HUES64 (cell line): Measurements from ENCODE around the gene AGFG1.

Experiments used
- H3K27ac ChIP-seq: 2 replicates; pipeline ENCODE4 v1.7.0; 2013; ENCODE audit warnings: low read depth, low read length, inconsistent platforms
- H3K27me3 ChIP-seq: 2 replicates; pipeline ENCODE4 v1.6.1; 2013; ENCODE audit warnings: mild to moderate bottlenecking, low read length; ENCODE audit not compliant: insufficient read depth
- H3K36me3 ChIP-seq: 2 replicates; pipeline ENCODE4 v1.6.1; 2013; ENCODE audit warnings: mild to moderate bottlenecking, low read length; ENCODE audit not compliant: insufficient read depth
- H3K4me1 ChIP-seq: 2 replicates; pipeline ENCODE4 v1.6.1; 2013; ENCODE audit warnings: mild to moderate bottlenecking, low read length, moderate library complexity; ENCODE audit not compliant: insufficient read depth
- H3K4me3 ChIP-seq: 2 replicates; pipeline ENCODE4 v1.5.1; 2013; ENCODE audit warnings: mild to moderate bottlenecking, low read length, moderate library complexity
- H3K9ac ChIP-seq: 2 replicates; pipeline ENCODE4 v1.6.1; 2013; ENCODE audit warnings: mild to moderate bottlenecking, low read depth, low read length
- H3K9me3 ChIP-seq: 2 replicates; pipeline ENCODE4 v1.6.1; 2013; ENCODE audit warnings: low read depth, low read length; ENCODE audit not compliant: insufficient read depth
- WGBS: fragments of 150-250, 120-280 bp; methylation state at CpG from one replicate; pipeline ENCODE4 v1.1.7; 2013; ENCODE audit warnings: missing lambda C conversion rate; 5-methylcytosine and 5-hydroxymethylcytosine counted together

Gene AGFG1

DNA sequence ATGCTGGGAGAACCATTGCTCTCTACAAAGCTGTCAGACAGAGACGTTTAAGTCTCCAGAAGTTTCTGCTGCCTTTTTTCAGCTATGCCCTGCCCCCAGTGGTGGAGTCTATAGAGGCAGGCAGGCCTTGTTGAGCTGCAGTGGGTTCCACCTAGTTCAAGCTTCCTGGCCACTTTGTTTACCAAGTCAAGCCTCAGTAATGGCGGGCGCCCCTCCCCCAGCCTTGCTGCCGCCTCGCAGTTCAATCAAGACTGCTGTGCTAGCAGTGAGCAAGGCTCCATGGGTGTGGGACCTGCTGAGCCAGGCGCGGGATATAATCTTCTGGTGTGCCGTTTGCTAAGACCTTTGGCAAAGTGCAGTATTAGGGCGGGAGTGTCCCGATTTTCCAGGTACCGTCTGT is 74.0 kb downstream of the AGFG1 start:
- H3K36me3 ChIP-seq = peaks cover 57% of the 10 kb centered on the region
- no peak overlapping the region for H3K9ac ChIP-seq
- no peaks in the 10 kb centered on the region for H3K4me1 ChIP-seq
- H3K9me3 ChIP-seq = peaks cover 13% of the 10 kb centered on the region; the same call in 1 of the 2 replicates
- H3K4me3 ChIP-seq = no peak overlapping the region
- WGBS = 90% methylated on average over 11 of the region's 11 CpGs
- H3K27ac ChIP-seq = no peak overlapping the region
- no peaks in the 10 kb centered on the region for H3K27me3 ChIP-seq

DNA sequence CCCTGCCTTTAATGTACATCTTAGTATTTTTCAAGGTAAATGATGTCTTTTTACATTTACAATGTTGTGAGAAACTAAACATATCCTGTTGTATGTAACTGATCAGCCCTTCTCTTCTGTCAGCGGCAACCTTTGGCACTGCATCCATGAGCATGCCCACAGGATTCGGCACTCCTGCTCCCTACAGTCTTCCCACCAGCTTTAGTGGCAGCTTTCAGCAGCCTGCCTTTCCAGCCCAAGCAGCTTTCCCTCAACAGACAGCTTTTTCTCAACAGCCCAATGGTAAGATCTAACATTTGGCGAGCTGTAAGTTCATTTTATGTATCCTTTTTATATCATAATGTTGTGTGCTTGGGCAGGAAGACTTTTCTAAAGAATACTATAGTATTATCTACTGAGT is 79.9 kb downstream of the AGFG1 start:
- H3K4me1 ChIP-seq = no peaks in the 10 kb centered on the region
- H3K27ac ChIP-seq = no peak overlapping the region
- H3K9me3 ChIP-seq = no peaks in the 10 kb centered on the region
- 97% methylated on average over 2 of the region's 3 CpGs for WGBS
- H3K9ac ChIP-seq = no peak overlapping the region
- no peak overlapping the region for H3K4me3 ChIP-seq
- H3K36me3 ChIP-seq = peaks cover 93% of the 10 kb centered on the region
- no peaks in the 10 kb centered on the region for H3K27me3 ChIP-seq

DNA sequence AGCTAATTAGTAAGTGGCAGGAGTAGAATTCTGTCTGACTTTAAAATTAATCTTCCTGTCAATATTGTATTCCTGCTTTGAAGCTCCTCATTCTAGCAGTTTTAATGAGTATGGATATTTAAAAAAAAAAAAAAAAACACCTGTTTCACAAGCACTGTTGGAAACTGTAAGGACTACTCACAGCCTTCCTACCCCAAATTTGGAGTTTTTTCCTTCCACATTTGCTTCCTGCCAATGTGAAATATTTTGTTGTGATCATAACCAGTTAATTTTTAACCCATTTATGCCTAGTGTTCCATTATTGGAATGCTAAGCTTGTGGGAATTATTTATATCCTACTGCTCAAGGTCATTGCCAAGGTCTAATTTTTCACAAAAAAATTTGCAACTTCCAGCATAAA is 90.6 kb downstream of the AGFG1 start:
- H3K4me3 ChIP-seq = no peak overlapping the region

DNA sequence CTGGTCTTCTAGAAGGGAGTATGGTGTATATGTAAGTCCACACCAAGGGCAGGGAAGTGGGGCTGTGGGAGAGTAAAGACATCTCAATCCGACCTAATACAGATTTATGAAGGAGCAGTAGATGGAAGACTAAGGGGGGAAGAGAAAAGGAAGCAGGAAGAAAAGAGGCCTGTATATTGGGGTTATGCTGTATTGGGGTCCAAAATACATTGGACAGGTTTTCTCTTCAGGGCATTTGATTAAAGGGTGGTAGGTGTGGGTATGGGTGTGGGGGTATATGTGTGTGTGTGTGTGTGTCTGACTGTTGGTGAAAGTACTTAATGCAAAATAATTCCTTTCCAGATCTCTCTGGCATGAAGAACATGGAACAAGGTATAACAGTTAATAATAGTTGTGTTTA is 93.1 kb downstream of the AGFG1 start:
- Histone ChIP-seq H3K27ac (no peak overlapping the region), H3K9ac (no peak overlapping the region), H3K4me1 (no peaks in the 10 kb centered on the region; the same call in 1 of the 2 replicates), H3K27me3 (no peaks in the 10 kb centered on the region), H3K9me3 (no peaks in the 10 kb centered on the region), H3K4me3 (no peak overlapping the region), H3K36me3 (no peaks in the 10 kb centered on the region)
- WGBS = 96% methylated on average over 1 of the region's 1 CpG

More for the DNA sequence above, 90.6 kb downstream of the AGFG1 start:
- H3K36me3 ChIP-seq = peaks cover 13% of the 10 kb centered on the region
- no peaks in the 10 kb centered on the region; the same call in 1 of the 2 replicates for H3K4me1 ChIP-seq
- H3K27ac ChIP-seq = no peak overlapping the region
- no peak overlapping the region for H3K9ac ChIP-seq
- no peaks in the 10 kb centered on the region for H3K27me3 ChIP-seq
- H3K9me3 ChIP-seq = no peaks in the 10 kb centered on the region

DNA sequence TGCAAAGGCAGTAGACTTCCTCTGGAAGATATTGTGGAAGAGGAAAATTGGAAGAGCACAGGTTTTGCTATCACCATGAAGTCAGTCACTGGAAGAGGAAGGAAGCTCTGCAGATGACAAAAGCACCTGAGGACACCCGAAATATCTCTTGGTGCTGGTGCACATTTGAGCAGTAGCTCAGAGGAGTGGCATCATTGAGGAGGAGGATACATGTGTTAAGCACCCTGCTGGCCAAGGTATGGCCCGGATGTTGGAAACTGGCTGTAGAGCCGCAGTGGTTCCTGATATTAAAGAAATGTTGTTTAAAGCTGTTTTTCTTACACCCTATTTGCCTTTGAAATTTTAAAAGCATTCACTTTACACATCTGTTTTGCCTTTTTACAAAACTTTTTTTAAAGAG is 94.1 kb downstream of the AGFG1 start:
- Histone ChIP-seq H3K27me3 (no peaks in the 10 kb centered on the region), H3K4me1 (peaks cover 6% of the 10 kb centered on the region; the same call in 1 of the 2 replicates), H3K4me3 (no peak overlapping the region), H3K27ac (no peak overlapping the region), H3K9me3 (no peaks in the 10 kb centered on the region), H3K36me3 (no peaks in the 10 kb centered on the region), H3K9ac (no peak overlapping the region)
- WGBS = 75% methylated on average over 3 of the region's 3 CpGs

DNA sequence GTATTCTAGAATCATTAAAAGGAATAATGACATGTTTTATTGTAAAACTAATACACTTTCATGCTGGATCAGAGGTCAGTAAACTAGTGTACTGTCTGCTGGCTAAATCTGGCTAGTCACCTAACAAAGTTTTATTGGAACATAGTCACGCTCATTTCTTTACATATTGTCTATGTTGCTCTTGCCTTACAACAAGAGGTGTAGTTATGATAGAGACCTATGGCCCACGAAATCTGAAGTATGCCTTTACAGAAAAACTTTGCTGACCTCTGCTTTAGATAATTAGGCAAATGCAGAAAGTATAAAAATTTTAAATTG is 96.9 kb downstream of the AGFG1 start:
- Histone ChIP-seq H3K27me3 (no peaks in the 10 kb centered on the region), H3K9ac (no peak overlapping the region), H3K4me3 (no peak overlapping the region), H3K27ac (no peak overlapping the region), H3K36me3 (no peaks in the 10 kb centered on the region), H3K9me3 (no peaks in the 10 kb centered on the region), H3K4me1 (peaks cover 6% of the 10 kb centered on the region; the same call in 1 of the 2 replicates)
- 100% methylated on average over 2 of the region's 2 CpGs for WGBS

DNA sequence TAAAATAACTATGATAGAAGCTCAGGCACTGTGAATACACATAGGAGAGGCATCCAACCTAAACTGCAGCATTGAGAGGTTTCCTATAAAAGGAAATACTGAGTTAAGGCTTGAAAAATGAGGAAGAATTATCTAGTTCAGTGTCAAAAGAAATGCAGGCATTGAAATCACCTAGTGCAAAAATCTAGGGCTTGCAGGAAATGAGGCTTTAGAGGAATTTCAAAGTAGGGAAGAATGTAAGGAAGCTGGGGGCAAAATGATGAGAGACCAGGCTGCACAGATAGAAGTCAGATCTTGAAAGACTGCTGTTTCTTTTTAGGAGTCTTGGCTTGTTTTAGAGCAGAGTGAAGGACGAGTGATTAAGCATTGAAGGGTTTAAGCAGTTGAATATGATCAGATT is 98.7 kb downstream of the AGFG1 start:
- Histone ChIP-seq H3K4me1 (0 out of 2 replicates have a peak, but pooled peaks cover 6% of the 10 kb centered on the region), H3K27me3 (no peaks in the 10 kb centered on the region), H3K9ac (no peak overlapping the region), H3K9me3 (no peaks in the 10 kb centered on the region), H3K27ac (no peak overlapping the region), H3K4me3 (no peak overlapping the region), H3K36me3 (no peaks in the 10 kb centered on the region)
- 67% methylated on average over 1 of the region's 1 CpG for WGBS

DNA sequence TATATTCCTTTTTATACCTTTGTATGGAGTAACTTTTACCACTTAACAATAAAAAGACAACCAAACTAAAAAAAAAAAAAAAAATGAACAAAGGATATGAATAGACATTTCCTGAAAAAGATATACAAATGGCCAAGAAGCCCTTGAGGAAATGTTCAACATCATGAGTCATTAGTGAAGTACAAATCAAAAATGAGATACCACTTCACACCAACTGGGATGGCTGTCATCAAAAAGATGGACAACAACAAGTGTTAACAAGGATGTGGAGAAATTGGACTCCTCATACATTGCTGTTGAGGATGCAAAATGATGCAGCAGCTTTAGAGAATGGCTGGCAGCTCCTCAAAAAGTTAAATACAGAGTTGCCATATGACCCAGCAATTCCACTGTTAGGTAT is 104.2 kb downstream of the AGFG1 start:
- Histone ChIP-seq H3K9ac (no peak overlapping the region), H3K27ac (no peak overlapping the region), H3K4me1 (peaks cover 10% of the 10 kb centered on the region; the same call in 1 of the 2 replicates), H3K27me3 (no peaks in the 10 kb centered on the region), H3K4me3 (no peak overlapping the region), H3K9me3 (no peaks in the 10 kb centered on the region), H3K36me3 (no peaks in the 10 kb centered on the region)

DNA sequence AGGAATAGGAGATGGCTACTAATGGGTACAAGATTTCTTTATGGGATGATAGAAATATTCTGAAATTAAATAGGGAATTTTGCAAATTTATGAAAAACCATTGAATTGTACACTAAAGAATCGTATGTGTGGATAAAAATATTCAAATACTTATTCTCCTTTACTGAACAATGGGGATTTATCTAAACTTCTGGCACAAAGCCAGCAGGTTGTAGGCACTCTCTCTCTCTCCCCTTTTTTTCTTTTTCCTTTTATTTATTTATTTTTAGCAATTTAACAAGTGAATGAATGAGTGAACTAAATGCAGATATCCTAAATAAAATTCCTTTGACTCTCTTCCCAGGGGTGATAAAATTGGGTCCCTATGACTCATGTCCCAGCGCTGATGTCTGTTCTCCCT is 104.9 kb downstream of the AGFG1 start:
- H3K9ac ChIP-seq = no peak overlapping the region
- no peaks in the 10 kb centered on the region for H3K36me3 ChIP-seq
- 61% methylated on average over 1 of the region's 2 CpGs for WGBS
- no peak overlapping the region for H3K27ac ChIP-seq
- H3K9me3 ChIP-seq = peaks cover 2% of the 10 kb centered on the region; the same call in 1 of the 2 replicates
- peaks cover 10% of the 10 kb centered on the region; the same call in 1 of the 2 replicates for H3K4me1 ChIP-seq
- H3K27me3 ChIP-seq = no peaks in the 10 kb centered on the region
- H3K4me3 ChIP-seq = no peak overlapping the region

DNA sequence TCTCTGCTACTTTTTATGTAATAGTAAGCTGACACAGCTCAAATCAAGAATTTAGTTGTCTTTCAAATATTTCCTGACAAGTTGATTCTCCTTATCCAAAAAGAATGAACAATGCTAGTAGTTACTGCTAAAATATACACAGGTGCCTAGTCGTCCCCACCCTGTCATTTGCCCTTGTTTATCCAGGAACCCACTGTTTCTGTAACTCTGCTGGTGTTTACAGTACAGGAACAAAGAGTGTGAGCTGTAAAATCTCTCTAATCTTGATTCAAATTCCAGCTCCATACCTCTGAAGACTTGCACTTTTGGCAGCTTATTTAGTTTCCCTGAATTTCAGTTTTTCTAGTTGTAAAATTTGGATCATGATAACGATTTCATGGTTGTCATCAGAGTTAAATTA is 105.6 kb downstream of the AGFG1 start:
- WGBS = 88% methylated on average over 2 of the region's 2 CpGs
- Histone ChIP-seq H3K4me3 (no peak overlapping the region), H3K9ac (no peak overlapping the region), H3K9me3 (peaks cover 9% of the 10 kb centered on the region), H3K27ac (peak overlapping the region; percentile 7; the same call in 1 of the 2 replicates), H3K36me3 (no peaks in the 10 kb centered on the region), H3K4me1 (peaks cover 10% of the 10 kb centered on the region; the same call in 1 of the 2 replicates), H3K27me3 (no peaks in the 10 kb centered on the region)

DNA sequence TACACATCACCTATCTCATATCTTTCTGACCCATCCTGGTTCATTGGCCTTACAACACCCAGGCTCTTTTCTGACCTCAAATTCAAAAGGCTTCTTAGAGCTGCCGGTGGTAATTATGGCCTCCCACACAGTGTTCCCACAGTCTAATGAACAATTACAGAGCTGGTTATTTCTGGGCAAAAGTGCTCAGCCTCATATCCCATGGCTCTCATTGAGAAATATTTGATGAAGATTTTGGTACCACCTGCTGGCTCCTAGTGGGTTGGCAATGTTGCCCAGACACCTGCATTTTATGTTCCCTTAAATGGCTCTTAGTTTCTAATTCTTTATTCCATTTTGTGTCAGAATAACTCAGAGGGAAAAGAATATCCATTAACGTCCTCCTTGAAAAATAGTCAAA is 106.7 kb downstream of the AGFG1 start:
- H3K9me3 ChIP-seq = peaks cover 16% of the 10 kb centered on the region
- 91% methylated on average over 2 of the region's 2 CpGs for WGBS
- H3K27ac ChIP-seq = no peak overlapping the region
- peaks cover 10% of the 10 kb centered on the region; the same call in 1 of the 2 replicates for H3K4me1 ChIP-seq
- H3K9ac ChIP-seq = no peak overlapping the region
- no peaks in the 10 kb centered on the region for H3K36me3 ChIP-seq
- H3K4me3 ChIP-seq = no peak overlapping the region
- no peaks in the 10 kb centered on the region for H3K27me3 ChIP-seq

DNA sequence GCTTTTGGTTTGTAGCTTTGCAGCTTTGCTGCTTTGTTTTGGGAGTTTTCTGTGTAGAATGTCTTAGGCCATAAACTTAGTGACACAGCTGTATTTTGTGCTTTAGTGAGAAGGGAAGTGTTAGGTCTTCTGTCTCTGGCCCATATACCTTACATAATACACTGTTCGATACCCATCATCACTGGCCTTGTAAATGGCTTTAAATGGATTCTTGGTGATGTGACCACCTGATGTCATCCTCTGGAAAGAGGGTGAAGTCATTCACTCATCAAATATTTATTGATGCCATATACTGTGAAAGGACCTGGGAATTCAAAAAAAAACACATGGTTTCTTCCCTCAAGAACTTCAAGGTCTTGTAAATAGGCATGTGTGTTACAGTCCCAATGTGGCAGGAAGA is 107.8 kb downstream of the AGFG1 start:
- Histone ChIP-seq H3K27ac (no peak overlapping the region), H3K4me1 (peaks cover 10% of the 10 kb centered on the region; the same call in 1 of the 2 replicates), H3K9me3 (peaks cover 16% of the 10 kb centered on the region), H3K9ac (no peak overlapping the region), H3K27me3 (no peaks in the 10 kb centered on the region), H3K4me3 (no peak overlapping the region), H3K36me3 (no peaks in the 10 kb centered on the region)
- WGBS = 100% methylated on average over 1 of the region's 1 CpG
